HG02852 (cell line): ENCODE measurements around the gene TMEM63A.
"Not testable (repeated sequence)": the region's sequence is repeated elsewhere in the genome, so short reads cannot be mapped to it uniquely, and the experiment has no call there.

Source experiments
- ATAC-seq: cut with Tn5 transposase; IDR thresholded peaks from one replicate; pipeline ENCODE4 v1.9.1; 2021; ENCODE audit warnings: mild to moderate bottlenecking, moderate library complexity; ENCODE audit not compliant: unreplicated experiment

Gene TMEM63A

DNA sequence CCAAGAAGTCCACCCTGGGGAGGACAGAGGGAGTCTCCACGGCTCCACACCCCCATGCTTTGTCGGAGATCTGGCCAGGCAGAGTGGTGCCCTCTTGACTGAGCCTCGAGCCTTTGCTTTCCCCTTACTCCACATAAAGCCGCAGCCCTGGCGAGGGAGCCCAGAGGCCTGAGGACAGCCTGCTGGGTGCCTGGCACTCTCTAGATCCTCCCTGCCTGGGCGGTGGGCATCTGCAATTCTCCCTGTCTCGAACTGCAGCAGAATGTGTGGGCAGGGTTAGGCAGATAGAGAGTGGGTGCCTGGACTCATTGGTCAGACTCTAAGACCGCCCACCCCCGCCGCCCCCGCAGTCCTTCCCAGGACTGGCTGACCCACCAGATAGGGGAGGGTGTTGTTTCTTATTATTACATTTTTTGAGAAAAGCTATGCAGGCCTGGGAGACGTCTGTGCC lies 58.3 kb downstream of the TMEM63A start:
- ATAC-seq: no peak

- no peak for ATAC-seq
Measured at GRCh38 chr1:225822655-225823403, 59.4 kb downstream of the TMEM63A start.

DNA sequence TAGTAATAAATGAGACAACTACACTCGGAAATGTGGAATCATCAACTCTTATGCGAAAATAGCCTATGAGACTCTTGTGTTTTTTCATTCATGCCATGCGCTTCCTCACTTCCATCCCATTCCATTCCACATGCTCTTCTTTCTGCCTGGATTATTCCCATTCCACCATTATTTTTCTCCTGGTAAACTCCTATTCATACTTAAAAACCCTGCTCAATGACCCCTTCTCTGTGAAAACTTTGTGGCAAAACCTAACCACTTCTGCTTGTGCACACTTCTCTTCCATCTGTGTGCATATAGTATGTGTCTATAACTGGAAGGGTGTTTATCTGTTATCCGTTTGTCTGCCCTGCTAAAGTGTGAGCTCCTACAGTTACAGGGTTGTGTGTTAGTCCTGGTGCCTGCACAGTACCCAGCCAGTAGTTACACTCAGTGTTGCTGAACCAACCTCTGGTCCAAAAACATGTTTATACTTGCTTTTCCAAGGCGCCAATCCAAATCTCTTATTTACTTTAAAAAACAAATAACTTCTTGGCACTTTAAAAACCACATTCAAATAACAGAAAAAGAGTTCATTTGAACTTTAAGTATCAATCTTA lies 61.6 kb downstream of the TMEM63A start:
- no peak for ATAC-seq

- ATAC-seq: no peak
Measured at GRCh38 chr1:225819346-225820192, 62.6 kb downstream of the TMEM63A start.

DNA sequence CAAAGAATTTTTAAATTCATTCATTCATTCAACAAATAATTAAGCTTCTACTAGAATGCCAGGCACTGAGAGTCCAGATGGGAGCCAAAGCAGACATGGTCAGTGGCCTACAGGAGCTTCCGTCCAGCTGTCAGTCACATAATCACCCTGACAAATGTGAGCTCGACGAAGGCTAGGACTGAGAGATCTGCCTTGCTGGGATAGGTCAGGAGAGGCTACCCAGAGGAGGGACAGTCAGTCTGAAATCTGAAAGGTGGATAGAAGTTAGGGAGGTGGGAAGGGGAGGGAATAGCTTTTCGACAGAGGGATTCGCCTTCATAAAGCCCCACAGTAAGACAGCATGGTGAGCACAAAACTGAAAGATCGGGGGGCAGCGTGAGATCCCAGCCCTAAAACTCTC lies 64.0 kb downstream of the TMEM63A start:
- ATAC-seq: no peak

GRCh38 chr1:225817611-225818061 lies 64.5 kb downstream of the TMEM63A start:
- ATAC-seq: no peak

GRCh38 chr1:225816643-225817538 lies 65.3 kb downstream of the TMEM63A start:
- ATAC-seq: no peak

DNA sequence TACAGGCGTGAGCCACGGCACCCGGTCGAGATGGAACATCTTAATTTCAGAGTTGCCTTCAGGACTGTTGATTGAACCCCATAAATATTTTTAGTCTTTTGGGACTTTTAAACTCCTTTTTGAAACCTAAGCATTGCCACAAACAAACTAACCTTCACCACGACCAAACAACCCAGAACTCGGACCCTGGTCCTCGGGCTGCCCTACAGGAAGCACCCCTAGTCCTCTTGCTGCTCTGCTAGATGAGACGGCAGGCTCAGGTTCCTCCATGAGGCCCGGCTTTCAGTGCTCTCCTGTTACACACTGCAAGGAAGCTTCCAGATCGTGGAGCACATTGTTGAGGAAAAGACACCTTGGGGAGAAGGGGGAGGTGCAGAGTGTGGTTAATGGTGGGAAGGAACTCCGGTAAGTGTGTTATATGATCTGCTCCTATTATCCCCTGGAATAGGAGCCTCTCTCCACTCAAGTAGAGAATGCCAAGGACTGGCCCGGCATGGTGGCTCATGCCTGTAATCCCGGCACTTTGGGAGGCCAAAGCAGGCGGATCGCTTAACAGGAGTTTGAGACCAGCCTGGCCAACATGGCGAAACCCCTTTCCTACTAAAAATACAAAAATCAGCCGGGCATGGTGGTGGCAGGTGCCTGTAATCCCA lies 66.5 kb downstream of the TMEM63A start:
- ATAC-seq: no peak

DNA sequence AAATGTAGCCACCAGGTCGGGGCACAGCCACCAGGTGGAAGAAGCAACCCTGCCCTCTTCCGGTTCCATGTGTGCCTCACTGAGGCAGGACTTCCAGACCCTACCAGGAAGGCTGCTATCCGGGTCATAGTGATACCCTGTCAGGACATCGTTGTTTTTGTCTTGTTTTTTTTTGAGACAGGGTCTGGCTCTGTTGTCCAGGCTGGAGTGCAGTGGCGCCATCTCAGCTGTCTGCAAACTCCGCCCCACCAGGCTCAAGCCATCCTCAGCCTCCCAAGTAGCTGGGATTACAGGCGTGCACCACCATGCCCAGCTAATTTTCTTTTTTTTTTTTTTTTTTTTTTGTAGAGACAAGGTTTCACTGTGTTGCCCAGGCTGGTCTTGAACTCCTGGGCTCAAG lies 67.1 kb downstream of the TMEM63A start:
- ATAC-seq: not testable (repeated sequence)

DNA sequence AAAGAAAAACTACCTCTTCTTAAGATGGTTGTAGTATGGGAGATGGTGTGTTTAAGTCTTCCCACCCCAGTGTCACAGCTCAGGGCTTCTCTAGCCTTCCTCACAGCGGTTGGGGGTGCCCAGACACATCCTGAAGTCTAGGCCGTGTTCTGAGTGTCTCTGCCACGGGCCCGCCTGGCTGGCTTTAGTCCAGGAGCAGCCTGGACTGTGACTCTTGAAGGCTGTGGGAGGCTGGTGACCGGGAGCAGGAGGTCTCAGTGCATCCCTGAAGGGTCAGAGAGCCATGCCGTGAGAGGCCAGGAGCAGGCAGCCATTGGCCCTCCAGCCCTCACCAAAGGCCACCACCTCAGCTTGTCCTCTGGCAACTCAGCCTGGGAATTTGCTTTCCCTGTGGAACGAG lies 67.8 kb downstream of the TMEM63A start:
- ATAC-seq: no peak

DNA sequence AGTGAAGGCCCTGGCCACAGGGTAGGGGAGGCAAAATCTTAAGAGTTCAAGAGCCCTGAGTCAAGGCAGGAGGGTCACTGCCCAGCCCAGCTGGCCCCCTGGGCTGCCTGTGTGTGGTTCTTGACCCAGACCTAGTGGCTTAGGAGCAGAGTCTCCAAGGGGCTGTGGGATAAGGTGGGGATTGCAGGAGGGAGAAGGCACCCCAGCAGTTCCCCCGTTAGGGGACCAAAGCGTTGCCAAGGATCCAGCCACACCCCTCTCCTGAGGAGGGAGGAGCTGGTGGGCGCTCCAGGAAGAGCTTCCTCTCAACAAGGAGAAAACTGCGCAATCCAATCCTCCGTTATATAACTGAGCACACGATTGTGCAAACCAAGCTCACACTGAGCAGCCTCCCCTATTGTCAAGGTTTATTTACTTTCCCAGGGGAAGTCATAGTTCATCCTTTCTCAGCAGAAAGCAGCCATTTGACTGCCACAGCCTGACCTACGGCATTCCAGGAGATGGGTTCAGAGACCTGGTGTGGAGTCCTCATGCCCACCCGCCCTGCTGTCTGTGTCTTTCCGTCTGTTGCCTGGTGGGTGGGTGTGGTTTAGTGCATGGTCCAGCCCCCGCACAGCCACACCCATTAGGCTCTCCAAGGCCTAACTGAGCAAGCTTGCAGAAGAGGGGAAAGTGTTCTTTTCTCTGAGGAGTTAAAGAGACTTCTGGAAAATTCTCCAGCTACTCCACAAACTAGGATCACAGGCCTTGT lies 68.8 kb downstream of the TMEM63A start:
- no peak for ATAC-seq

DNA sequence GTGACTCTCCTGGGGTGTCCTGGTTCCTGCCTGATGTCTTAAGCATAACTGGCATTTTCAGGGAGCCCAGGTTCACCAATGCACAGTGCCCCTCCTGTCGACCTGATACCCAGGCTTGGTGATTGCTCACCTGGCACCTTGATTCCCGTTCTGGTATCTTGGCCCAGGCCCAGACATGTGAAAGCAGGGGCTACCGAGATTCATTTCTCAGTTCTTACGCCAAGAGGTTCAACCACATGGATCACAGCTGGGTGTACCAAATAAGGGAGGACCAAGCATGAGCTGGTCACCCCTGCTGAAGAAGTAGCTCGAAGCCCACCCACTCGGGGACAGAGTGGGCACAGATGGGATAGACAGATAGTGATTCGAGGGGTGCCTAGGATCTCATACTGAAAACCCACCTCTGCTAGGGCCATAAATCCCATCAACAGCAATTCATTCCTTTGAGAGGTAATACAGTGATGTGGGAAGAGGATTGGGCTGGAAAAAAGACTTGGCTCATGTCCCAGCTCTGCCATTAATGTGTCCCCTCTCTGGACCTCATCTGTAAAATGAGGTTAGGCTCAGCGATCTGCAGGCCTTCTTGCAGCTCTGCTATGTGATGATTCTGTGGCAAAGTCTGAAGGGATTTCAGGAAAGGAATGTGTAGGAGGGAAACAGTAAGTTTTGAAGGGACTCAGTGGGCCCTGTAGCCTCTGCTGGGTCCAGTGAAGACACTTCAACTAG lies 69.5 kb downstream of the TMEM63A start:
- no peak for ATAC-seq

DNA sequence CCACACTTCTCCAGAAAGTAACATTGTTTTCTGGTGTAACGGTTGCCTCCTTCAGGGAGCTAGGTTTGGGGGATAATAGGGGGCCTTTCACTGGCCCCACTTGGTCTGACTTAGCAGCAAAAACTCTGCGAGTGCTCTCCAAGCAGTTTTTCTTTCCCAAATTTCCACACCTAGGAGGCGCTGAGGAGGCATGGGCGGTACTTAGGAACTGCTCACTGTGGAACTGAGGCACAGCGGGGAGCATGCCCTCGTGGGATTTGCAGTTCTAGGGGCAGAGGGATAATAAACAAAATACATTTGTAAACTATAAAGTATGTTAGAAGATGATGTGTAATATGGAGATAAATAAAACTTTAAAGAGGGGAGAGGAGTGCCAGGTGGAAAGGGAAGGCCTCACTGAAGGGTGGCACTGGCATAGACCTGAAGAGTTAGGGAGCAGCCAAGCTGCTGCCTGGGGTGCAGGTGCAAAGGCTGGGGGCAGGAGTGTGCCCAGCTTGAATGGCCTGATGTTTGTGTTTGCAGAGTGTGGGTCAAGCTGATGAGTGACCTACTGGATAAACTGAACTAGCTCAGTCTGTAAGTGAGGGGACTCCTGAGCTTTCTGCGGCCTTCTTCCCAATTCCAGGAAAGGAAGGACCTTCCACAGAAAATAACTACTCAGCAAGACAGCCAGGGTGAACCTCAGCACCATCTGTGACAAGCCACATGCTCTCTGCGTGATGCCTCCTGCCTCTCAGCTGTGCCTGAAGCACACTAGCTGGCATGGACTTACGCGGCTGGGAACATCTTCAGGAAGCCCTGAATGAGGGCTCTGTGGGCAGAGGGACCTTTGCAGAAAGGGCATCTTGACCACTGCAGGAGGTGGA lies 70.3 kb downstream of the TMEM63A start:
- ATAC-seq: no peak

GRCh38 chr1:225810579-225811538 lies 71.3 kb downstream of the TMEM63A start:
- ATAC-seq: not testable (repeated sequence)

DNA sequence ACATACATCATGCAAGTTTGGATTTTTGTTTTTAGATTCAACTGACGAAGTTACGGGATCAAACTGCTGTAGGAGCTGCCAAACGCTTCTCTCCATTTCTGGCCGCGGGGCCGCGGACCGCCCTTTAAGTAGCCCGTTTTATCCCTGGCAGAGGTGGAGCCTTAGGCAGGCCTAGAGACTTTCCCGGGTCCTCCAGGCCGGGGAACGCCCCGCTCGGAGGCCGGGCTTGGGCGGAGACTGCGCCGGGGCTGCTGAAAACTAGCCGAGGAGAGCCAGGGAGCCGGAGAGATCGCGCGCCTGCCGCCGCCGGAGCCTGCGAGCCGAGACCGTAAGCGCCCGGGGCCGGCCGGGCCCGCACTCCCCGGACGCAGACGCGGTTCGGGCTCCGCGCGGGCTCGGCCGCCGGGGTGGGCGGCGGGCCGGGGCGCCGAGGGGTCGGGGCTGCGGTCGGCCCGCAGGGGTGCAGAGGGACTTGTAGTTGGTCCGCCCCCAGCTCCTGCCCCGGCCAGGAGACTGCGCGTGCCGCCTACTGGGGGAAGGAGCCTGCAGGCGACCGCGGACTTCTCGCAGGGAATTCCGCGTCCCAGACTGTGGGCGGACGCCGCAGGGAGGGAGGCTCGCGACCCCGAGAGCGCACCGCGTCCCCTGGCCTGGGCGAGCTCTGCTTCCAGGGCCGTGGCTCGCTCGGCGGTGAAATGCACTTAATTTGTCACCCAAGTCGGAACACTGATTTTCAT lies 72.2 kb downstream of the TMEM63A start, which contains the start of gene EPHX1:
Gene EPHX1 (plus strand): TSS at position 283 of the 737 bp plus-strand sequence. CDS start 18,606 bp downstream, outside the sequence.
- peak; percentile 98 for ATAC-seq

- no peak for ATAC-seq
Measured at GRCh38 chr1:225808136-225808535, 74.0 kb downstream of the TMEM63A start.
